Measurements from ENCODE around the gene PTH1R.
A peak's percentile ranks its signal among the peaks of the same experiment; 100 is the strongest.

DNA sequence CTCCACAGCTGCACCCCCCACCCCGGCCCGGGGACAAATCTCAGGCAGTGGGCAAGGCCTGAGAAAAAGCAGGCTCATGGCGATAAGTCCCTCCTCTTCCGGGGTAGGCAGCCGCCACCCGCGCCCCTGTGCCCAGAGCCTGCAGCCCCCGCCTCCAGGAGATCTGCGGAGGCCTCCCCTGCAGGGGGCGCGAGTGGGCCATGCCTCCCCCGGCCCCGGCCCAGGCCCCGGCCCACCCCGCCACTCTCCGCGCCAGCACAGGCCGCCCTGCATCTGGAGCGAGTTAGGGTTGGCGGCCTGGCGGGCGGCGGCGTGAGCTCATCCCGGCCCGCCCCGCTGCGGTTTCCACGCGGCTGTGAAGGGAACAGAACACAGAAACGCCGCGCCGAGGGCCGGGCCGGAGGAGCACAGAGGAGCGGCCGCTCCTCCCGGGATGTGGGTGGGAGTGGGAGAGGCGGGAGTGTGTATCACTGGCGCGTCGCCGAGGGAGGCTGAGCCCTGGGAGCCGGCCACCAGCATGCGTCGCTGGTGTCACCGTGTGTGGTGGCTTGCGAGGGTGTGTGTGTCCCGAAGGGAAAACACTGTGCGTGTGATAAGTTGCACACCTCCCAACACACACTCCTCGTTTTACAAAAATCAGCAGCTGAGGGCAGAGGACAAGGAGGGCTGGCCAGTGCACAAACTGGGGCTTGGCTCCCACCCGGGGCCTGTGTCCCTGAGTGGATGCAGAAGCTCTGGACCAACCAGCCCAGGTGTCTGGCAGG, 31.5 kb upstream of the PTH1R start:
- TF ChIP-seq SIN3A (IDR thresholded peaks at IDR 0.05; ENCODE audit: borderline replicate concordance, insufficient read depth, low read depth, low read length) (no peak), POLR2AphosphoS5 (IDR thresholded peaks at IDR 0.05; ENCODE audit: low read depth, low read length) (no peak), TCF7L2 (IDR thresholded peaks at IDR 0.05; ENCODE audit: low read depth, low read length) (no peak)
- TF ChIP-seq, protein P1, sequence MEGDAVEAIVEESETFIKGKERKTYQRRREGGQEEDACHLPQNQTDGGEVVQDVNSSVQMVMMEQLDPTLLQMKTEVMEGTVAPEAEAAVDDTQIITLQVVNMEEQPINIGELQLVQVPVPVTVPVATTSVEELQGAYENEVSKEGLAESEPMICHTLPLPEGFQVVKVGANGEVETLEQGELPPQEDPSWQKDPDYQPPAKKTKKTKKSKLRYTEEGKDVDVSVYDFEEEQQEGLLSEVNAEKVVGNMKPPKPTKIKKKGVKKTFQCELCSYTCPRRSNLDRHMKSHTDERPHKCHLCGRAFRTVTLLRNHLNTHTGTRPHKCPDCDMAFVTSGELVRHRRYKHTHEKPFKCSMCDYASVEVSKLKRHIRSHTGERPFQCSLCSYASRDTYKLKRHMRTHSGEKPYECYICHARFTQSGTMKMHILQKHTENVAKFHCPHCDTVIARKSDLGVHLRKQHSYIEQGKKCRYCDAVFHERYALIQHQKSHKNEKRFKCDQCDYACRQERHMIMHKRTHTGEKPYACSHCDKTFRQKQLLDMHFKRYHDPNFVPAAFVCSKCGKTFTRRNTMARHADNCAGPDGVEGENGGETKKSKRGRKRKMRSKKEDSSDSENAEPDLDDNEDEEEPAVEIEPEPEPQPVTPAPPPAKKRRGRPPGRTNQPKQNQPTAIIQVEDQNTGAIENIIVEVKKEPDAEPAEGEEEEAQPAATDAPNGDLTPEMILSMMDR (IDR thresholded peaks at IDR 0.05): peak; percentile 65

Measured in Panc1 (cell line).